Testis (tissue), 2 donors: ENCODE data around the gene GPR152.
"Not testable (repeated sequence)": the region's sequence is repeated elsewhere in the genome, so short reads cannot be mapped to it uniquely, and the experiment has no call there.

Experiments used
- POLR2A ChIP-seq: fragments of 450-650 bp; IDR thresholded peaks from one replicate; pipeline ENCODE4 v1.6.1; 2017; ENCODE audit warnings: antibody characterized with exemption, mild to moderate bottlenecking, moderate library complexity
- TF ChIP-seq, protein P1 (sequence below), 3 experiments: fragments of 450-650 bp in 2 of 3; fragments of 200-600 bp in 1 of 3; sonication (generic) in 1 of 3; IDR thresholded peaks; one replicate each; pipeline ENCODE4 v1.5.1; 2016 to 2019; ENCODE audit warnings: antibody characterized with exemption in 3 of 3, mild to moderate bottlenecking in 2 of 3, moderate library complexity in 1 of 3

DNA sequence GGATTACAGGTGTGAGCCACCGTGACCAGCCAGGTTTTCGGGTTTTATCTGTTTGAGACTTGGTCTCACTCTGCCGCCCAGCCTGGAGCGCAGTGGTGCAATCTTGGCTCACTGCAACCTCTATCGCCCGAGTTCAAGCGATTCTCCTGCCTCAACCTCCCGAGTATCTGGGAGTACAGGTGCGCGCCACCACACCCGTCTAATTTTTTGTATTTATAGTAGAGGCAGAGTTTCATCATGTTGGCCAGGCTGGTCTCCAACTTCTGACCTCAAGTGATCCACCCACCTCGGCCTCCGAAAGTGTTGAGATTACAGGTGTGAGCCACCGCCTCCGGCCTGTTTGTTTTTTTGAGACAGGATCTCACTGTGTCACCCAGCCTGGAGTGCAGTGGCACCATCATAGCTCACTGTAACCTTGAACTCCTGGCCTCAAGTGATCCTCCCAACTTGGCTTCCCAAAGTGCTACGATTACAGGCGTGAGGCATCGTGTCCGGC lies 25.1 kb downstream of the GPR152 start:
- TF ChIP-seq, protein P1, sequence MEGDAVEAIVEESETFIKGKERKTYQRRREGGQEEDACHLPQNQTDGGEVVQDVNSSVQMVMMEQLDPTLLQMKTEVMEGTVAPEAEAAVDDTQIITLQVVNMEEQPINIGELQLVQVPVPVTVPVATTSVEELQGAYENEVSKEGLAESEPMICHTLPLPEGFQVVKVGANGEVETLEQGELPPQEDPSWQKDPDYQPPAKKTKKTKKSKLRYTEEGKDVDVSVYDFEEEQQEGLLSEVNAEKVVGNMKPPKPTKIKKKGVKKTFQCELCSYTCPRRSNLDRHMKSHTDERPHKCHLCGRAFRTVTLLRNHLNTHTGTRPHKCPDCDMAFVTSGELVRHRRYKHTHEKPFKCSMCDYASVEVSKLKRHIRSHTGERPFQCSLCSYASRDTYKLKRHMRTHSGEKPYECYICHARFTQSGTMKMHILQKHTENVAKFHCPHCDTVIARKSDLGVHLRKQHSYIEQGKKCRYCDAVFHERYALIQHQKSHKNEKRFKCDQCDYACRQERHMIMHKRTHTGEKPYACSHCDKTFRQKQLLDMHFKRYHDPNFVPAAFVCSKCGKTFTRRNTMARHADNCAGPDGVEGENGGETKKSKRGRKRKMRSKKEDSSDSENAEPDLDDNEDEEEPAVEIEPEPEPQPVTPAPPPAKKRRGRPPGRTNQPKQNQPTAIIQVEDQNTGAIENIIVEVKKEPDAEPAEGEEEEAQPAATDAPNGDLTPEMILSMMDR (IDR thresholded peaks at IDR 0.05) = not testable (repeated sequence)
- not testable (repeated sequence) for TF ChIP-seq POLR2A
